D721Med (cell line): ENCODE measurements around the gene POLR2H.

ENCODE experiments used
- DNase-seq: peaks from one replicate; pipeline ENCODE4 v3.0.0; 2011; ENCODE audit warnings: low spot score; ENCODE audit not compliant: insufficient read length
- FAIRE-seq: peaks from 2 replicates; lab custom pipeline; 2011; peaks lifted over from hg19 to GRCh38; lab: Jason Lieb, UNC
- TF ChIP-seq, protein P1 (sequence below): IDR thresholded peaks from 2 replicates; pipeline ENCODE4 v1.5.1; 2012; ENCODE audit warnings: mild to moderate bottlenecking, control low read depth; ENCODE audit not compliant: insufficient read depth; ENCODE audit errors: missing control alignments

Gene POLR2H

DNA sequence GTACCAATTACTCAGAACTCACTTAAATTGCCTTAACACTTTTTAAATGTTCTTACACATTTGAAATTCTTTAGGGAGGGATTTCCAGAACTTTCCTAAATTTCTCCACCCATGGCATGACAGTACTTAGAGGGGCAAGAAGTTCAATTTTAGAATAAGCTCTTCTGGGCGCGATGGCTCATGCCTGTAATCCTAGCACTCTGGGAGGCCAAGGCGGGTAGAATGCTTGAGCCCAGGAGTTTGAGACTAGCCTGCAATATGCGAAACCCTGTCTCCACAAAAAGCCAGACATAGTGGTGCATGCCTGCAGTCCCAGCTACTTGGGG, 13.5 kb upstream of the POLR2H start:
- DNase-seq (no peak), FAIRE-seq (no peak)
- TF ChIP-seq, protein P1, sequence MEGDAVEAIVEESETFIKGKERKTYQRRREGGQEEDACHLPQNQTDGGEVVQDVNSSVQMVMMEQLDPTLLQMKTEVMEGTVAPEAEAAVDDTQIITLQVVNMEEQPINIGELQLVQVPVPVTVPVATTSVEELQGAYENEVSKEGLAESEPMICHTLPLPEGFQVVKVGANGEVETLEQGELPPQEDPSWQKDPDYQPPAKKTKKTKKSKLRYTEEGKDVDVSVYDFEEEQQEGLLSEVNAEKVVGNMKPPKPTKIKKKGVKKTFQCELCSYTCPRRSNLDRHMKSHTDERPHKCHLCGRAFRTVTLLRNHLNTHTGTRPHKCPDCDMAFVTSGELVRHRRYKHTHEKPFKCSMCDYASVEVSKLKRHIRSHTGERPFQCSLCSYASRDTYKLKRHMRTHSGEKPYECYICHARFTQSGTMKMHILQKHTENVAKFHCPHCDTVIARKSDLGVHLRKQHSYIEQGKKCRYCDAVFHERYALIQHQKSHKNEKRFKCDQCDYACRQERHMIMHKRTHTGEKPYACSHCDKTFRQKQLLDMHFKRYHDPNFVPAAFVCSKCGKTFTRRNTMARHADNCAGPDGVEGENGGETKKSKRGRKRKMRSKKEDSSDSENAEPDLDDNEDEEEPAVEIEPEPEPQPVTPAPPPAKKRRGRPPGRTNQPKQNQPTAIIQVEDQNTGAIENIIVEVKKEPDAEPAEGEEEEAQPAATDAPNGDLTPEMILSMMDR, result no peak

DNA sequence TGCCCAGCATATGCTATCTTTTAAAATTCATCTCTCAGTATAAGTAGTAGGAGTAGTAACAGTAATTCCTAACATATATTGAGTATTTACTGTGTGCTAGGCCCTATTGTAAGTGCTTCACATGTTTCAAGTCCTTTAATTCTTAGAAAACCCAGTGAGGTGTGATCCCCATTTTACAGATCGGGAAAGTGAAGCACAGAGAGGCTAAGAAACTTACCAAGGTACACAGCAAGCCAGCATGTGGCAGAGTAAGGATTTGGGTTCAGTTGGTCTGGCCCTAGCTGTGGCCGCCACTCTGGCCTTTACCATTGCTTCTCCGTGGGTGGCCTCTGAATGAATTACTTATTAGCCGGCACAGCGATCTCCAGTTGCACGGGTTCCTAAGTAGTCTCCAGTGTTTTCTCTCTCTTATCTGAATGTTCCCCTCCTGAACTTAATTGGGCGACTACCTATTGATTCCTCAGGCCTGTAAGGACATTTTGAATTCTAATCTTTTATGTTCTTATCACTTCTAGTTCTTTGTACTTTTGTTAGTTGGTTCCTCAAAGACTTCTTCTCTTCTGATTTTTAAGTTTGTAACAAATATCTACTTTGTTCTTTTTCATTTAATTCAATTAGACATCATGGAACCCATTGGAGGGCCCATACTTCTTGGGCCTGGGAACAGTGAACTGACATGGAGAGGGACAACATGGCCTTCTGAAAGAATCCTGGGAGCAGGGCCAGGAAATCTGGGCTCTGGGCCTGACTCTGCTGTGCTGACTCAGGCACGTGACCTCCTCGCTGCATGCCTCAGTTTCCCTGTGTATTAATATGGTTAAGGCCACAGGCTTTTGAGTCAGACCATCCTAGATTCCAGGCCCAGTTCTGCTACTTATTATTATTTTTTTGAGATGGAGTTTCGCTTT, 11.7 kb upstream of the POLR2H start:
- TF ChIP-seq, protein P1, result no peak
- DNase-seq (no peak), FAIRE-seq (no peak)

DNA sequence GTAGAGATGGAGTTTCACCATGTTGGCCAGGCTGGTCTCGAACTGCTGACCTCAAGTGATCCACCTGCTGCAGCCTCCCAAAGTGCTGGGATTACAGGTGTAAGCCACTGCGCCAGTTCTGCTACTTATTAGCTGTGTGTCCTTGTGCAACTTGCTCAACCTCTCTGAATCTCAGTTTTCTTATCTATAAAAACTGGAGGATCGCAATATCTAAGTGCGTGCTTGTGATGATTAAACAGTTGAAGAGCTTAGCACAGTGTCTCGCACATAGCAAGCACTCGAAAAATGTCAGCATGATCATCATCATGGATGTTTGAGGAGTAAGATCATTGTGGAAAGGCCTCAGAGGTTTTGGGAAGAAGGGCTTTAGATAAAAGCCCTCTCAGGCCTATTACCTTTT, 10.9 kb upstream of the POLR2H start:
- no peak for DNase-seq
- TF ChIP-seq, protein P1, result no peak
- FAIRE-seq, result no peak

DNA sequence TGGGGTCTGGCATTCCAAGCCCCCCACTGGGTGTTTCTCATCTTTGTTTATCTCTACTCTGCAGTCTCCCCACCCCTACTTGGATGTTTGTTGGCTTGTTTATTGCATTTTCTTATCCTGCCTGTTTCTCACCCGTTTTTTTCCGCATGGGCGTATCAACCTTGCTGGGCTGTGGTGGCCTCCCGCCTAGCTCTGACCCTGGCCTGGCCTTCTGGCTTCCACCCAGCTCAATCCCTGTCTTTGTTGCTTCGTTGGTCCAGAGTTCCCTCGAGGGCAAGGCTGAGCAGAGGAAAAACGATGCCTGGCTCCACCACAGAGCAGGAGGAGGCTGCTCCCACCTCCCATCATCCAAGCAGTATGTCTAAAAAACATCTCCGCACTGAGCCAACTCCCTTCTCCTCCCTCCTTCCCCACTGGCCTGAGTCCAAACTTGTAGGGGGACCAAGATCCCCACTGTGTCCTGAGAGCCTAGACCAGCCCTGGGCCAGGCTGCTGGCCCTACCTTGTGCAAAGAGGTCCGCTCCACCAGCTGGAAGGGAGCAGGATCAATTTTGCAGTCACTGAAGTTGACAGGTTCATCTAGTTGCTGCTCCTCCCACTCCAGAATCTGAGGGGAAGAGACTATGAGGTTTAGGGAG, 9.9 kb upstream of the POLR2H start:
- TF ChIP-seq, protein P1, result no peak
- no peak for DNase-seq
- FAIRE-seq, result no peak

DNA sequence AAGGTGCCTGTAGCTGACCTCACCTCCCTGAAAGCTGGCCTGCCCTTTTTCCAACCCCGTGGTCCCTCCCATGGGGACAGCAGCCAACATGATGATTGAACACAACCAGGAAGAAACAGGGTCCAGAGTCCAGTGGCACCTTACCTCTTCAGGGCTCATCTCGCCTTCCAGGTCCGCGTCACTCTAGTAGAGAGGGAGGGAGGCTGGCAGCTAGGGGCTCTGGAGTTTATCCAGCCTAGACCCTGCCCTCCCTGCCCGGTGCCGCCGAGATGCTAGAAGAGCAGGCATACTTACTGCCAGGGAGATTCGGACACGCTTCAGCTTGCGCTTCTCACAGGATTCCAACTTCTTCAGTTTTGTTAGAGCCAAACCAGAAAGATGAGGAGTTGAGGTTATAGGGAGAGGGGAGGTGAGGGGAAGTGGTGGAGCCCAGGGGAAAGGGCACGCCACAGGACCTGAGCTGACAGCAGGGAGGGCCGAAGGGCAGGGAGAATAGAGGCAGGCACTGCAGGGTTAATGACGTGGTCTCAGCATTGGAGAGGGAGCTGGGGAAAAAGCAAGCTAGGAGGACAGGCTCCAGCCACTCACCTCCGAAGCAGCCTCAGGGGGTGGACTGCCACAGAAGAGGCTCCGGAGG, 9.2 kb upstream of the POLR2H start:
- TF ChIP-seq, protein P1, result no peak
- FAIRE-seq (no peak), DNase-seq (no peak)

DNA sequence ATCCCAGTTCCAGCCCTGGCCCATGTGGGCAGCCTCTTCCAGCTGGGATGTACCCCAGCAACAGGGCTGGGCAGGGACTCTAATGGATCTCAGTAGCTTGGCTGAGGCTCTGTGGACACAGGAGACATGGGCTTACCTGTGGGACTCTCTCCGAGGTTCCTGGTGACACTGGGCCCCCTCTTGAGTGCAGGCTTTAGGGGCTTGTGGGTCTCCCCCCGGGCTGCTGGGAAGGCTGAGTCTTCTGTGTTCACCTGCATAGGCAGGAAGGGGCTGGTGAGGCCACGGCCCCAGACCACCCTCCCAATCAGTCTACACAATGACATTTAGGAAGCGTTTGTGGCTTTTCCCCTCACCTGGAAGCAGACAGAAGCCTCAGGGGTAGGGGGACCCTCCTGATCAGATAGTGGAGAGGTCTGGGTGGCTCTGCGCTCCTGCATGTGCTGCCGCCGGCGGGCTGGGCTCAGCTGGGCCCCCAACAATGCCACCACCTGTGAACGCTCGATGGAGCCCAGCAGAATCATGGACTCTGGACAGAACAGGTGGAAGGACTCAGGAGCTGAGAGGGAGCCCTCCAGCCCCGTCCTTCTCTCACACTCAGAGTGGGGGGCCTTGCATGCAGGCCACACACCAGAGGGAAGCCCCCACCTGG, 8.5 kb upstream of the POLR2H start:
- TF ChIP-seq, protein P1, result no peak
- no peak for FAIRE-seq
- DNase-seq, result no peak
